ENCODE measurements around the gene RPS19.
A peak's percentile ranks its signal among the peaks of the same experiment; 100 is the strongest.

GRCh38 chr19:41918653-41919244 lies 58.7 kb downstream of the RPS19 start:
- TF ChIP-seq, protein P1, sequence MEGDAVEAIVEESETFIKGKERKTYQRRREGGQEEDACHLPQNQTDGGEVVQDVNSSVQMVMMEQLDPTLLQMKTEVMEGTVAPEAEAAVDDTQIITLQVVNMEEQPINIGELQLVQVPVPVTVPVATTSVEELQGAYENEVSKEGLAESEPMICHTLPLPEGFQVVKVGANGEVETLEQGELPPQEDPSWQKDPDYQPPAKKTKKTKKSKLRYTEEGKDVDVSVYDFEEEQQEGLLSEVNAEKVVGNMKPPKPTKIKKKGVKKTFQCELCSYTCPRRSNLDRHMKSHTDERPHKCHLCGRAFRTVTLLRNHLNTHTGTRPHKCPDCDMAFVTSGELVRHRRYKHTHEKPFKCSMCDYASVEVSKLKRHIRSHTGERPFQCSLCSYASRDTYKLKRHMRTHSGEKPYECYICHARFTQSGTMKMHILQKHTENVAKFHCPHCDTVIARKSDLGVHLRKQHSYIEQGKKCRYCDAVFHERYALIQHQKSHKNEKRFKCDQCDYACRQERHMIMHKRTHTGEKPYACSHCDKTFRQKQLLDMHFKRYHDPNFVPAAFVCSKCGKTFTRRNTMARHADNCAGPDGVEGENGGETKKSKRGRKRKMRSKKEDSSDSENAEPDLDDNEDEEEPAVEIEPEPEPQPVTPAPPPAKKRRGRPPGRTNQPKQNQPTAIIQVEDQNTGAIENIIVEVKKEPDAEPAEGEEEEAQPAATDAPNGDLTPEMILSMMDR (IDR thresholded peaks at IDR 0.05), result no peak
- TF ChIP-seq JUNB (IDR thresholded peaks at IDR 0.05), result no peak
- TF ChIP-seq POLR2A (IDR thresholded peaks at IDR 0.05; ENCODE audit: low read length), result peak; percentile 17; the same call in 1 of the 2 replicates
- TF ChIP-seq, protein P2, sequence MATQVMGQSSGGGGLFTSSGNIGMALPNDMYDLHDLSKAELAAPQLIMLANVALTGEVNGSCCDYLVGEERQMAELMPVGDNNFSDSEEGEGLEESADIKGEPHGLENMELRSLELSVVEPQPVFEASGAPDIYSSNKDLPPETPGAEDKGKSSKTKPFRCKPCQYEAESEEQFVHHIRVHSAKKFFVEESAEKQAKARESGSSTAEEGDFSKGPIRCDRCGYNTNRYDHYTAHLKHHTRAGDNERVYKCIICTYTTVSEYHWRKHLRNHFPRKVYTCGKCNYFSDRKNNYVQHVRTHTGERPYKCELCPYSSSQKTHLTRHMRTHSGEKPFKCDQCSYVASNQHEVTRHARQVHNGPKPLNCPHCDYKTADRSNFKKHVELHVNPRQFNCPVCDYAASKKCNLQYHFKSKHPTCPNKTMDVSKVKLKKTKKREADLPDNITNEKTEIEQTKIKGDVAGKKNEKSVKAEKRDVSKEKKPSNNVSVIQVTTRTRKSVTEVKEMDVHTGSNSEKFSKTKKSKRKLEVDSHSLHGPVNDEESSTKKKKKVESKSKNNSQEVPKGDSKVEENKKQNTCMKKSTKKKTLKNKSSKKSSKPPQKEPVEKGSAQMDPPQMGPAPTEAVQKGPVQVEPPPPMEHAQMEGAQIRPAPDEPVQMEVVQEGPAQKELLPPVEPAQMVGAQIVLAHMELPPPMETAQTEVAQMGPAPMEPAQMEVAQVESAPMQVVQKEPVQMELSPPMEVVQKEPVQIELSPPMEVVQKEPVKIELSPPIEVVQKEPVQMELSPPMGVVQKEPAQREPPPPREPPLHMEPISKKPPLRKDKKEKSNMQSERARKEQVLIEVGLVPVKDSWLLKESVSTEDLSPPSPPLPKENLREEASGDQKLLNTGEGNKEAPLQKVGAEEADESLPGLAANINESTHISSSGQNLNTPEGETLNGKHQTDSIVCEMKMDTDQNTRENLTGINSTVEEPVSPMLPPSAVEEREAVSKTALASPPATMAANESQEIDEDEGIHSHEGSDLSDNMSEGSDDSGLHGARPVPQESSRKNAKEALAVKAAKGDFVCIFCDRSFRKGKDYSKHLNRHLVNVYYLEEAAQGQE (IDR thresholded peaks at IDR 0.05), result no peak
- no peak for TF ChIP-seq RAD21 (conservative IDR thresholded peaks at IDR 0.05 in 1 of 2, IDR thresholded peaks at IDR 0.05 in 1 of 2)
- TF ChIP-seq ZC3H11A (IDR thresholded peaks at IDR 0.05), result no peak
